Measurements from ENCODE around the gene KLF15. TPM values are rescaled to one million over a fixed set of nuclear protein-coding genes. Genes with fewer than 3 reads are reported as not detected.

The KLF15 gene
- total RNA-seq, 1 experiment from 2014 or later = 14.7 TPM

- TF ChIP-seq NR2C2 (CRISPR knock-in tag; IDR thresholded peaks at IDR 0.05) (no peak), HMGA2 (CRISPR knock-in tag; IDR thresholded peaks at IDR 0.05) (no peak), ZNF219 (CRISPR knock-in tag; IDR thresholded peaks at IDR 0.05; ENCODE audit: borderline replicate concordance) (no peak), E2F4 (CRISPR knock-in tag; IDR thresholded peaks at IDR 0.05; ENCODE audit: borderline replicate concordance, low read depth) (no peak), USF2 (CRISPR knock-in tag; IDR thresholded peaks at IDR 0.05) (no peak), RELA (CRISPR knock-in tag; IDR thresholded peaks at IDR 0.05; ENCODE audit: borderline replicate concordance) (no peak), MAX (CRISPR knock-in tag; IDR thresholded peaks at IDR 0.05) (no peak)
These were observed 40.7 kb downstream of the KLF15 start (continued) for GRCh38 chr3:126316501-126316939.

- no peak for ATAC-seq
- Mint-ChIP-seq H3K4me1 (peaks cover 14% of the 10 kb centered on the region), H3K4me3 (no peak overlapping the region), H3K9me3 (peaks cover 8% of the 10 kb centered on the region), H3K36me3 (peaks cover 4% of the 10 kb centered on the region; the same call in 1 of the 2 replicates), H3K27me3 (ENCODE audit: low read depth) (no peaks in the 10 kb centered on the region; the same call in 1 of the 2 replicates), H3K27ac (no peak overlapping the region)
- POLR2A ChIA-PET = no interaction called here
- CTCF ChIA-PET = no interaction called here
- TF ChIP-seq ATF3 (CRISPR knock-in tag; conservative IDR thresholded peaks at IDR 0.05) (no peak), PRDM15 (CRISPR knock-in tag; IDR thresholded peaks at IDR 0.05) (peak; percentile 10; the same call in 1 of the 2 replicates)
- DNase-seq (ENCODE audit: low spot score) = no peak
These were observed 41.2 kb downstream of the KLF15 start for GRCh38 chr3:126316031-126316461.

GRCh38 chr3:126314790-126315658 lies 42.2 kb downstream of the KLF15 start:
- ATAC-seq (peak; percentile 34; the same call in 1 of the 2 replicates), DNase-seq (ENCODE audit: low spot score) (no peak)
- POLR2A ChIA-PET = no interaction called here
- no peak overlapping the region for H3K4me3 Mint-ChIP-seq
- H3K27me3 Mint-ChIP-seq (ENCODE audit: low read depth) = no peaks in the 10 kb centered on the region; the same call in 1 of the 2 replicates
- CTCF ChIA-PET = no interaction called here
- peaks cover 15% of the 10 kb centered on the region for H3K9me3 Mint-ChIP-seq
- no peak for TF ChIP-seq CDX4 (CRISPR knock-in tag; IDR thresholded peaks at IDR 0.05; ENCODE audit: borderline replicate concordance)
- no peak for TF ChIP-seq HMGA2 (CRISPR knock-in tag; IDR thresholded peaks at IDR 0.05)
- TF ChIP-seq AFF4 (CRISPR knock-in tag; IDR thresholded peaks at IDR 0.05; ENCODE audit: borderline replicate concordance) = no peak
- TF ChIP-seq ZNF423 (CRISPR knock-in tag; IDR thresholded peaks at IDR 0.05) = no peak
- TF ChIP-seq MYBL2 (CRISPR knock-in tag; IDR thresholded peaks at IDR 0.05) = no peak
- no peak for TF ChIP-seq SMAD3 (CRISPR knock-in tag; IDR thresholded peaks at IDR 0.05; ENCODE audit: borderline replicate concordance)
- TF ChIP-seq ZBTB21 (CRISPR knock-in tag; IDR thresholded peaks at IDR 0.05; ENCODE audit: borderline replicate concordance) = no peak
- no peak for TF ChIP-seq KAT7 (CRISPR knock-in tag; IDR thresholded peaks at IDR 0.05; ENCODE audit: borderline replicate concordance)
- peaks cover 14% of the 10 kb centered on the region for H3K4me1 Mint-ChIP-seq
- no peak overlapping the region for H3K27ac Mint-ChIP-seq
- peaks cover 10% of the 10 kb centered on the region; the same call in 1 of the 2 replicates for H3K36me3 Mint-ChIP-seq

Measured in WTC11 (cell line).